ENCODE data around the gene ISOC1.

ISOC1 gene

DNA sequence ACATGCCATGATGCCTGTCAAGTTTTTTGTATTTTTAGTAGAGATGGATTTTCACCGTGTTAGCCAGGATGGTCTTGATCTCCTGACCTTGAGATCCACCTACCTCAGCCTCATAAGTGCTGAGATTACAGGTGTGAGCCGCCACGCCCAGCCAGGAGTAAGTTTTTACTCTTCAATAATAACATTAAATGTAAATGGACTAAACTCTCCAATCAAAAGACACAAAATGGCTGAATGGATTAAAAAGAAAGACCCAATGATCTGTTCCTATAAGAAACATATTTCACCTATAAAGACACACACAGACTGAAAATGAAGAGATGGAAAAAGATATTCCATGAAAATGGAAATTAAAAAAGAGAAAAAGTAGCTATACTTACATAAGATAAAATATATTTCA, 37.2 kb upstream of the ISOC1 start:
- TF ChIP-seq, protein P1, sequence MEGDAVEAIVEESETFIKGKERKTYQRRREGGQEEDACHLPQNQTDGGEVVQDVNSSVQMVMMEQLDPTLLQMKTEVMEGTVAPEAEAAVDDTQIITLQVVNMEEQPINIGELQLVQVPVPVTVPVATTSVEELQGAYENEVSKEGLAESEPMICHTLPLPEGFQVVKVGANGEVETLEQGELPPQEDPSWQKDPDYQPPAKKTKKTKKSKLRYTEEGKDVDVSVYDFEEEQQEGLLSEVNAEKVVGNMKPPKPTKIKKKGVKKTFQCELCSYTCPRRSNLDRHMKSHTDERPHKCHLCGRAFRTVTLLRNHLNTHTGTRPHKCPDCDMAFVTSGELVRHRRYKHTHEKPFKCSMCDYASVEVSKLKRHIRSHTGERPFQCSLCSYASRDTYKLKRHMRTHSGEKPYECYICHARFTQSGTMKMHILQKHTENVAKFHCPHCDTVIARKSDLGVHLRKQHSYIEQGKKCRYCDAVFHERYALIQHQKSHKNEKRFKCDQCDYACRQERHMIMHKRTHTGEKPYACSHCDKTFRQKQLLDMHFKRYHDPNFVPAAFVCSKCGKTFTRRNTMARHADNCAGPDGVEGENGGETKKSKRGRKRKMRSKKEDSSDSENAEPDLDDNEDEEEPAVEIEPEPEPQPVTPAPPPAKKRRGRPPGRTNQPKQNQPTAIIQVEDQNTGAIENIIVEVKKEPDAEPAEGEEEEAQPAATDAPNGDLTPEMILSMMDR (IDR thresholded peaks at IDR 0.05; ENCODE audit: low read depth, low read length, missing control alignments) = no peak
- in situ Hi-C loops (cut with HindIII; ENCODE audit: low sequenced_read_pairs) = no loop called here
- H3K4me3 ChIP-seq (ENCODE audit: low read depth, low read length) = no peak overlapping the region
- no peak for DNase-seq (ENCODE audit: low read depth)

DNA sequence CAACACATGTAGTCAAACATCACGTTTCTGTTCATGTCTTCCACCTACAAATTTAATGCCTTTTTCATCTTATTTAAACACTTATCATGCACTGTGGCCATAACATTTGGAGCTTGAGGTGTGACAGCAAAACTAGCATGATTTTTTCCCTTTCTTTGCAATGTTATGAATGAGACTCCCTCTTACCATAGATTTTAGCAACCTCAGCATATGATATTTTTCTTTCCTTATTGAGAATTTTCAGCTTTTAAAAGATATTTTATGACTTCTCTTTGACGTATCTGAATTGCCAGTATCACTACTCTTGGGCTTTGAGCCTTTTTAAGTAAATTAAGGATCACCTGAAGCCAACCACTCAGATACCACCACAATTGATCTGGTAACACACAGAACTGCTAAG, 32.7 kb upstream of the ISOC1 start:
- no peak for DNase-seq (ENCODE audit: low read depth)
- TF ChIP-seq, protein P1 (IDR thresholded peaks at IDR 0.05; ENCODE audit: low read depth, low read length, missing control alignments) = no peak
- in situ Hi-C loops (cut with HindIII; ENCODE audit: low sequenced_read_pairs) = loop anchor here (10.0 kb wide), 1 partner anchor 73 kb away; no protein-coding TSS in a partner anchor
- H3K4me3 ChIP-seq (ENCODE audit: low read depth, low read length) = no peak overlapping the region

DNA sequence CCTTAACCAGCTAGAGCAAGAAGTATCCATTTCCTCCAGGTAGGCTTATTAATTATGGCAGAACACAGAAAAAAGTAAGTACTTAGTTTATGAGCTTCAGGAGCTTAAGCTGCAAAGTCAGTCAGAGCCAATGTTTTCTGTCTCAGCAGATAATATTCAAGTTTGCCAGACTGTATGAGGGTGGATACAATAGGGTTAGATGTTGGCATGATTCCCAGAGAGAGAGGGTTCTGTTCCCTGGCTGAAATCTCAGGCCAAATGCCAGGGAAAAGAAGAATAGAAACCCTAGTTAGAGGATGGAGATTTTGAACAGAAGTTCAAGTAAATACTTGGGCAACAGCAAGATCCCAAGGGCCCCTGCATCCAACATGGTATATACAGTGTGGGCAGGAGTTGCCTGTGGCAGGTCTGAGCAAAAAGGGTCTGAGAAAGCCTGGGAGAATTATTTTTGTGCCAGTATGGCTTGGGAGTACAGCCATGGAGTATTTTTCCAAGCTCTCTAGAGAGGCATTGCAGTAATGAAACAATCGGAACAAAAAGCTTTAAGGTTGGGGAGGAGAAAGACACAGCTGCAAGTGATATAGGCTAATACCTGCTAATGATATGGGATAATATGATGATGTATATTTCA, 31.0 kb upstream of the ISOC1 start:
- in situ Hi-C loops (cut with HindIII; ENCODE audit: low sequenced_read_pairs) = loop anchor here (10.0 kb wide), 1 partner anchor 71 kb away; no protein-coding TSS in a partner anchor
- no peak overlapping the region for H3K4me3 ChIP-seq (ENCODE audit: low read depth, low read length)
- peak; percentile 57 for DNase-seq (ENCODE audit: low read depth)
- TF ChIP-seq, protein P1 (IDR thresholded peaks at IDR 0.05; ENCODE audit: low read depth, low read length, missing control alignments) = no peak

DNA sequence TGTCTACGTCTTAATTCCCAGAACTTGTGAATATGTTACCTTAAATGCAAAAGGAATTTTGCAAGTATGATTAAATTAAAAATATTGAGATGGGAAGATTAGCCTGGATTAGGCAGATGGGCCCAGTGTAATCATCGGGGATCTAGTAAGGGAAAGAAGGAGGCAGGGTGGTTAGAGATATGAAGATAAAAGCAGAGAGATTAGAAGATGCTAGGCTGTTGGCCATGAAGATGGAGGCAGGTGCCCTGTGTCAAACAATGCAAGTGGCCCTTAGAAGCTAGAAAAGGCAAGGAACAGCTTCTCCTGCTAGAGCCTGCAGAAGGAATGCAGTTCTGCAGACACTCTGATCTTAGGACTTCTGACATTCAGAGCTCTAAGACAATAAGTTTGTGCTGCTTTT, 28.8 kb upstream of the ISOC1 start:
- no peak overlapping the region for H3K4me3 ChIP-seq (ENCODE audit: low read depth, low read length)
- DNase-seq (ENCODE audit: low read depth) = no peak
- TF ChIP-seq, protein P1 (IDR thresholded peaks at IDR 0.05; ENCODE audit: low read depth, low read length, missing control alignments) = no peak
- in situ Hi-C loops (cut with HindIII; ENCODE audit: low sequenced_read_pairs) = loop anchor here (10.0 kb wide), 1 partner anchor 69 kb away; no protein-coding TSS in a partner anchor

DNA sequence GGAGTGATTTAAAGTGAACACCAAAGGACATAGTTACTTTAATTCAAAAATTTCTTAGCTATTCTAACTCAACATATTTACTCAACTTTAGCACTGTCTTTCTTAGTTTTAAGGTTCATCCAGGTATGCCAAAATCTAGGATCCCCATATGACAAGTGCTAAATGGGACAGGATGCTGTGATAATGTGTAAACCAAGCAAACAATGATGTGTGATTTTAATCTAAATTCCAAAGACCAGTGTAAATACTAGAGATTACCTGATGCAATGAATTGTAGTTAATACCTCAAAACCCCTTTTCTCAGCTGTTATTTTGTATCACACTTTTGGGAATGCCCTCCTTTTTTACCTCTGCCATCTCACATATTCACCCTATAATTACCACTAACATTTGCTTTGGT, 26.8 kb upstream of the ISOC1 start:
- H3K4me3 ChIP-seq (ENCODE audit: low read depth, low read length) = no peak overlapping the region
- TF ChIP-seq, protein P1 (IDR thresholded peaks at IDR 0.05; ENCODE audit: low read depth, low read length, missing control alignments) = no peak
- in situ Hi-C loops (cut with HindIII; ENCODE audit: low sequenced_read_pairs) = loop anchor here (10.0 kb wide), 1 partner anchor 67 kb away; no protein-coding TSS in a partner anchor
- no peak for DNase-seq (ENCODE audit: low read depth)

DNA sequence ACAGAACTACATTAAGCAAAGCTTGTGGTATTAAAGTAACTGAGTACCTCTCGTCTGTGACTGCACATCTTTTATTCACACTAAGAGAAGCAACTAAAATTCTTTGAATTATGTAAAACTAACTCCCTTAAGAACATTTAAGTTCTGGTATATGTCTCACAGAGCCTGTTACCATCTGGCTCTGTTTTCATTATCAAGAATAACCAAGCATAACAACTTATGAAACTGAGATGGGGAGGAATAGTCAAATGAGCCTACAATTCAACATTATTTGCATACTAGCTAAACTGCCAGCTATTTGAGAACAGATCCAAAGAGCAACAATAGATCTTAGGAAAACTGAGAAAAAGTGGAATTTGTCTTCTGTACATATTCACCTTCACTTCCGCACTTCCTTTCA, 25.3 kb upstream of the ISOC1 start:
- no peak overlapping the region for H3K4me3 ChIP-seq (ENCODE audit: low read depth, low read length)
- no peak for DNase-seq (ENCODE audit: low read depth)
- in situ Hi-C loops (cut with HindIII; ENCODE audit: low sequenced_read_pairs) = loop anchor here (10.0 kb wide), 1 partner anchor 66 kb away; no protein-coding TSS in a partner anchor
- TF ChIP-seq, protein P1 (IDR thresholded peaks at IDR 0.05; ENCODE audit: low read depth, low read length, missing control alignments) = no peak
